KMS-11 (cell line): ENCODE data around the gene TPRG1.

Source experiments
- H2AFZ ChIP-seq: fragments of 200-600 bp; sonication (generic); 2 replicates; pipeline ENCODE4 v1.6.1; 2016; ENCODE audit warnings: antibody characterized with exemption, mixed run types, low read depth
- H3K27ac ChIP-seq: fragments of 200-600 bp; sonication (generic); 2 replicates; pipeline ENCODE4 v1.6.1; 2016; ENCODE audit warnings: mild to moderate bottlenecking, mixed run types
- H3K27me3 ChIP-seq: fragments of 200-600 bp; sonication (generic); 2 replicates; pipeline ENCODE4 v1.6.1; 2017; ENCODE audit warnings: mild to moderate bottlenecking, low read depth, mixed run types, moderate library complexity; ENCODE audit not compliant: insufficient read depth
- H3K36me3 ChIP-seq: fragments of 200-600 bp; sonication (generic); 2 replicates; pipeline ENCODE4 v1.6.1; 2017; ENCODE audit warnings: mild to moderate bottlenecking, mixed run types; ENCODE audit not compliant: insufficient read depth
- H3K4me1 ChIP-seq: fragments of 200-600 bp; sonication (generic); 2 replicates; pipeline ENCODE4 v1.6.1; 2016; ENCODE audit warnings: mild to moderate bottlenecking, low read depth, mixed run types; ENCODE audit not compliant: poor library complexity, severe bottlenecking
- H3K4me2 ChIP-seq: fragments of 200-600 bp; sonication (generic); 2 replicates; pipeline ENCODE4 v1.7.0; 2016; ENCODE audit warnings: mild to moderate bottlenecking, mixed run types
- H3K4me3 ChIP-seq: fragments of 200-600 bp; sonication (generic); IDR thresholded peaks from 2 replicates; pipeline ENCODE4 v1.6.1; 2017; ENCODE audit warnings: low read depth, low read length, mixed read lengths; ENCODE audit not compliant: insufficient read depth
- H3K79me2 ChIP-seq: fragments of 200-600 bp; sonication (generic); 2 replicates; pipeline ENCODE4 v1.6.1; 2016; ENCODE audit warnings: low read depth, mixed run types; ENCODE audit not compliant: insufficient read depth
- H3K9ac ChIP-seq: fragments of 200-600 bp; sonication (generic); 2 replicates; pipeline ENCODE4 v1.6.1; 2016; ENCODE audit warnings: mild to moderate bottlenecking, mixed run types
- H4K20me1 ChIP-seq: fragments of 200-600 bp; sonication (generic); 2 replicates; pipeline ENCODE4 v1.6.1; 2016; ENCODE audit warnings: mild to moderate bottlenecking, mixed run types; ENCODE audit not compliant: insufficient read depth
- CTCF ChIP-seq: fragments of 200-600 bp; sonication (generic); conservative IDR thresholded peaks from 2 replicates; pipeline ENCODE4 v1.6.1; 2017; ENCODE audit warnings: low read depth, mild to moderate bottlenecking, antibody characterized with exemption, low read length, moderate library complexity, mixed read lengths

TPRG1 gene

GRCh38 chr3:189275852-189276251 is 104.1 kb downstream of the TPRG1 start:
- Histone ChIP-seq H3K4me3 (no peak overlapping the region), H3K27ac (no peak overlapping the region), H3K4me1 (no peaks in the 10 kb centered on the region), H2AFZ (no peak overlapping the region), H3K27me3 (no peaks in the 10 kb centered on the region), H3K9ac (no peak overlapping the region), H3K36me3 (no peaks in the 10 kb centered on the region), H3K79me2 (no peaks in the 10 kb centered on the region), H4K20me1 (no peaks in the 10 kb centered on the region), H3K4me2 (no peak overlapping the region)
- TF ChIP-seq CTCF = no peak

GRCh38 chr3:189276444-189277219 is 104.9 kb downstream of the TPRG1 start:
- no peak overlapping the region for H3K4me2 ChIP-seq
- H3K9ac ChIP-seq = no peak overlapping the region
- H4K20me1 ChIP-seq = no peaks in the 10 kb centered on the region
- no peaks in the 10 kb centered on the region for H3K36me3 ChIP-seq
- no peak overlapping the region for H3K4me3 ChIP-seq
- no peak for TF ChIP-seq CTCF
- no peaks in the 10 kb centered on the region for H3K27me3 ChIP-seq
- H2AFZ ChIP-seq = no peak overlapping the region
- no peak overlapping the region for H3K27ac ChIP-seq
- no peaks in the 10 kb centered on the region for H3K79me2 ChIP-seq
- H3K4me1 ChIP-seq = no peaks in the 10 kb centered on the region

DNA sequence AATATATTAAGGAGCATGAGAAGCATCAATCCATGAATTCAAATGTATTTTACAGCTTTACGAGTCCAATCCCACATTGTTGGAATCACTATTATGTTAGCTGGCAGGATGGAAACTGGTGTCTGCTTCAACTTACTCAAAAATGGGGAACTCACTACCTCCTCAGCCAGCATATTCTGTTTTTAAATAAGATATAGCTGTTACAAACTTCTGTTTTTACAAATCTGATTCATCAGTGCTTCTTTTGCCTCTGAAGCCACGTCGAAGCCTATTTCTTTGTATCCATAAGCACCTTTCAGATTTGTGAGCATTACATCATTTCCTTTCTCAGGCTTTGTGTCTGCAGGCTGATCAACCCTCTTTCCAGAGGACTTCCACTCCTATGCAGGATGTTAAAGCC is 105.9 kb downstream of the TPRG1 start:
- Histone ChIP-seq H3K79me2 (no peaks in the 10 kb centered on the region), H3K9ac (no peak overlapping the region), H3K4me2 (no peak overlapping the region), H3K27me3 (no peaks in the 10 kb centered on the region), H3K27ac (no peak overlapping the region), H2AFZ (no peak overlapping the region), H3K4me1 (no peaks in the 10 kb centered on the region), H3K36me3 (no peaks in the 10 kb centered on the region), H3K4me3 (no peak overlapping the region), H4K20me1 (no peaks in the 10 kb centered on the region)
- TF ChIP-seq CTCF = no peak

DNA sequence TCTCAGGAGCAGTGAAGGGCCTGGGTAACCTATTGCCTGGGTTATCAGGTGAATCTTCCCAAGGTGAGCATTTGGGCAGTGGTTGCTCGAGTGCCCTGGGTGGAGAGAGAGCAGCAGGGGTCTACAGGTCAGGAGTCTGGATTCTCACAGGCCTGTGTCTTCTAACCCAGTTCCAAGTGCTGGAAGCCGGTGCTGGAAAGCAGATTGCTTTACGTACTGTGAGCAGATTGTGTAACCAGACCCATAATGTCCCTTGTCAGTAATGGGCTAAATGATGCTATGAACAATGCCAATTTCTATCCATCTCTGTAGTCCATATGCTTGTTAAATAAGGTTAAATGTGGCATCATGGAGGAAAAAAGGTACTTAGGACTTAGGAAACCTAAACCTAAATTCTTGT is 106.5 kb downstream of the TPRG1 start:
- no peak overlapping the region for H3K9ac ChIP-seq
- no peaks in the 10 kb centered on the region for H3K36me3 ChIP-seq
- no peaks in the 10 kb centered on the region for H3K4me1 ChIP-seq
- no peaks in the 10 kb centered on the region for H3K27me3 ChIP-seq
- no peak overlapping the region for H3K27ac ChIP-seq
- H4K20me1 ChIP-seq = no peaks in the 10 kb centered on the region
- H3K79me2 ChIP-seq = no peaks in the 10 kb centered on the region
- no peak overlapping the region for H3K4me3 ChIP-seq
- no peak for TF ChIP-seq CTCF
- no peak overlapping the region for H2AFZ ChIP-seq
- no peak overlapping the region for H3K4me2 ChIP-seq
